Activated CD4-positive, alpha-beta T cell treated with anti-CD3 and anti-CD28 coated beads, Interleukin-2, amount 50 U/mL, for 24 hours (primary cell): Measurements from ENCODE around the gene CLEC11A.
"Not testable (repeated sequence)": the region's sequence is repeated elsewhere in the genome, so short reads cannot be mapped to it uniquely, and the experiment has no call there.

ENCODE experiments used
- DNase-seq, 2 donors: peaks; one replicate each; pipeline ENCODE4 v3.0.0-alpha.2; 2020; ENCODE audit warnings: low read depth in 1 of 2, low spot score in 1 of 2

The CLEC11A gene

DNA sequence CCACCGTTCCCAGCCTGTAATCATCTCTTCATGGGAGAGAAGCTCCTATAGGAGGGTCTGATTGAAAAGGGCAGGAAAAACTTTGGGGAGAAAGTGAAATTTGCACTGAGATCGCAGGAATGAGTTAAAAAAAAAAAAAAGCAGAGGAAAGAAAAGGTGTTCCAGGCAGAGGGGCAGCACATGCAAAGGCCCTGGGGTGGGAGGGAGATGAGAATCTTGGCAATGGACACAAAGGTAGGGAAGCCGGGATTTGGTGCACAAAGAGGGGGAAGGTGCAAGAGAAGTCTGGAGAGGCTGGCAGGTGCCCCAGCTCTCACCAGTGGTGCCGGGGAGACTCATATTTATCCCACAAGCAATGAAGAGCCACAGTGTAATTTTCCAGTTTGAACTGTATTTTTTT, 30.7 kb downstream of the CLEC11A start:
- no peak for DNase-seq

DNA sequence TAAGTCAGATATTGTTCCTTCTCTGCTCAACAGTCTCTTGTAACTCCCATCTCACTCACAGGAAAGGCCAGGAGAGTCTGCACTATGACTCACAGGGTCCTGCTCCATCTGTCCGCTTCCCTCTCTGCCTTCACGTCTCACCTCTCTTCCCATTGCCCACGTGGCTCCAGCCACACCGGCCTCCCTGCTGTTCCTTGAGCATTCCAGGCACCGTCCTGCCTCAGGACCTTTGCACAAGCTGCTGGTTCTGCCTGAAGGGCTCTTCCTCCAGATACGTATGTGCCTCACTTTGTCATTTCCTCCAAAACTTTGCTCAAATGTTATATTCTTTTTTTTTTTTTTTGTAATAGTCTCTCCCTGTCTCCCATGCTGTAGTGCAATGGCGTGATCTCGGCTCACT, 33.1 kb downstream of the CLEC11A start:
- not testable (repeated sequence) for DNase-seq

DNA sequence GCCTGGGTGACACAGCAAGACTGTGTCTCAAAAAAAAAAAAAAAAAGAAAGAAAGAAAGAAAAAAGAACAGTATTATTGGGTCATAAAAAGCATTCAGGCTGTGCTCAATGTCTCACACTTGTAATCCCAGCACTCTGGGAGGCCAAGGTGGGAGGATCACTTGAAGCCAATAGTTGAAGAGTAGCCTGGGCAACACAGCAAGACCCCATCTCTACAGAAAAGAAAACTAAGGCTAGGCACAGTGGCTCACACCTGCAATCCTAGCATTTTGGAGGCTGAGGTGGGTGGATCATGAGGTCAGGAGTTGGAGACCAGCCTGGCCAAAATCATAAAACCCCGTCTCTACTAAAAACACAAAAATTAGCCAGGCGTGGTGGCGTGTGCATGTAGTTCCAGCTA, 34.5 kb downstream of the CLEC11A start:
- not testable (repeated sequence) for DNase-seq

DNA sequence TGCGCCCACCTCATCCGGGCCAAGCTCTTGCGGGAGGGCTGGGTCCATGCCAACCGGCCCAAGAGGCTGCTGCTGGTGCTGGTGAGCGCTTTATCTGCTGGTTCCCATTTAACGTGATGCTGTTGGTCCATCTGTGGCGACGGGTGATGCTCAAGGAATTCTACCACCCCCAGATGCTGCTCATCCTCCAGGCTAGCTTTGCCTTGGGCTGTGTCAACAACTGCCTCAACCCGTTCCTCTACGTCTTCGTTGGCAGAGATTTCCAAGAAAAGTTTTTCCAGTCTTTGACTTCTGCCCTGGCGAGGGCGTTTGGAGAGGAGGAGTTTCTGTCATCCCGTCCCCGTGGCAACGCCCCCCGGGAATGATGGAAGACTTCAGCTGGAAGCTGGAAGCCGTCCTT, 35.9 kb downstream of the CLEC11A start:
- not testable (repeated sequence) for DNase-seq

DNA sequence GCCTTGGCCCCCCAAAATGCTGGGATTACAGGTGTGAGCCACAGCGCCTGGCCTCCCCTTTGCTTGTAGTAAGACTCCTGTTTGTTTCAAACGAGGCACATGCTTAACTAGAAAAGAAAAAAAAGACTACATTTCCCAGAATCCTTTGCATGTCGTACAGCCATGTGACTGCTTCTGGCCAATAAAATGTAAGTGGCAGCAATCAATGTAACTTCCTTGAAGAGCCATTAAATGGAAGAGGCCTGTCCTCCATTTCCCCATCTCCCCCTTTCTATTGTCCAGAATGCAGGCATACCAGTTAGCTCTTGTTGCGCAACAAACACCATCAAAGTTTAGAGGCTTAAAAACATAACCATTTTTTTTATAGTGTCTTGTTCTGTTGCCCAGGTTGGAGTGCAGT, 36.7 kb downstream of the CLEC11A start:
- no peak for DNase-seq

DNA sequence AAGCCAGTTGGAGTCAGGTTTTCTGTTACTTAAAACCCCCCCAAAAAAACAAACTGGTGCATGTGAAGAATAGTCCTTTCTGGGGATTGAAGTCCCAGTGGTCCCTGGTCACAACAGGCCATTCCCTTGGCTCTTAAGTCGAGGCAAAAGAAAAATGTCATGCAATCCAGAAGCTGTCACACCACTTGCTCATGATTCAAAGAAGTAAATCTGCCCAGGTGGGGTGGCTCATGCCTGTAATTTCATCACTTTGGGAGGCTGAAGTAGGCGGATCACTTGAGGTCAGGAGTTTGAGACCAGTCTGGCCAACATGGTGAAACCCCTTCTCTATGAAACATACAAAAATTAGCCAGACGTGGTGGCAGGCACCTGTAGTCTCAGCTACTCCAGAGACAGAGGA, 38.3 kb downstream of the CLEC11A start:
- DNase-seq = not testable (repeated sequence)

DNA sequence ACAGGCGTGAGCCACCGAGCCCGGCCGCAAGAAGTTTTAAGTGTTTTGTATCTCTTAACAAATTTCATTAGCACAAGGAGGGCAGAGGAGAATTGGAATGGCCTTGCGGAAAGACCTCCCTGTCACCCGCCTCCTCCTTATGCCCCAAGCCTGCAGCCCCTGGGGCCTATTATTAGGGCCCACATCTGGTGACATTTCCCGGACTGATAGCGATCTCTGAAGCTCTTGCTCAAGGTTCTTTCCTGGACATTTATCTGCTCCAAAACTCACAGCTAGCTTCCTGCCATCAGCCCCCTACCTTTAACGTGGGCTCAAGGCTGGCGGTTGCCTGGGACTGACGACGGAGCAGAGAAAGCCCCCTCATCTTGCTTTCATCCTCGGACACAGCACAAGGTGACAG, 40.4 kb downstream of the CLEC11A start:
- not testable (repeated sequence) for DNase-seq

DNA sequence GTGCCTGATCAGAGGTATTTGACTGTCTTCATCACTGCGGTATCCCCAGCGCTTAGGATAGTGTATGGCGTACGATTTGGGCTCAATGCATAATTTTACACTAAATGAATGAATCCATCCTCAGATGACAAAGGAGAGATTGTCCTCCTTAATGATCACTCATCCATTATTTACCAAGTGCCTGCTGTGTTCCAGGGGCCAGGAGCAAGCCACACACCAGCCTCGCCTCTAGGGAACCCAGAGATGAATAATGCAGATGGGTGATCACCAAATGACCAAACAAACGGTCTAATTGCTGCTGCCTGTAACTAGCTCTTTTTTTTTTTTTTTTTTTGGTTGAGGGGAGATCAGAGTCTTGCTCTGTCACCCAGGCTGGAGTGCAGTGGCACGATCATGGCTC, 41.2 kb downstream of the CLEC11A start:
- no peak for DNase-seq

DNA sequence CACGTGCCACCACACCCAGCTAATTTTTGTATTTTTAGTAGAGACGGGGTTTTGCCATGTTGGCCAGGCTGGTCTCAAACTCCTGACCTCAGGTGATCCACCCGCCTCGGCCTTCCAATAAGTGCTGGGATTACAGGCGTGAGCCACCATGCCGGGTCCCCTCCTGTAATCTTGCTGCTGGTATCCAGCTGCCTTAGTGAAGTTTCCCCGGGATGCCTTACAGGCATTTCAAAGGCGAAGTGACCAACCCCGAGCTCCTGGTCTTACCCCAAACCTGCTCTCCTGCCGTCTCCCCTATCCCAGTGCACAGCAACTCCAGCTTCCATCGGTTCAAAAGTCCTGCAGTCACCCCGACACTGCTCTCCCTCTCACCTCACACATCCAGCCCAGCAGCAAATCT, 43.6 kb downstream of the CLEC11A start:
- DNase-seq = not testable (repeated sequence)

DNA sequence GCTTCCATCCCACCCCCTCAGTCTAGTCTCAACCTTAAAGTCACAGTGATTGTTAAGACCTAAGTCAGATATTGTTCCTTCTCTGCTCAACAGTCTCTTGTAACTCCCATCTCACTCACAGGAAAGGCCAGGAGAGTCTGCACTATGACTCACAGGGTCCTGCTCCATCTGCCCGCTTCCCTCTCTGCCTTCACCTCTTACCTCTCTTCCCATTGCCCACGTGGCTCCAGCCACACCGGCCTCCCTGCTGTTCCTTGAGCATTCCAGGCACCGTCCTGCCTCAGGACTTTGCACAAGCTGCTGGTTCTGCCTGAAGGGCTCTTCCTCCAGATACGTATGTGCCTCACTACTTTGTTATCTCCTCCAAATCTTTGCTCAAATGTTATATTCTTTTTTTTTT, 44.1 kb downstream of the CLEC11A start:
- not testable (repeated sequence) for DNase-seq

DNA sequence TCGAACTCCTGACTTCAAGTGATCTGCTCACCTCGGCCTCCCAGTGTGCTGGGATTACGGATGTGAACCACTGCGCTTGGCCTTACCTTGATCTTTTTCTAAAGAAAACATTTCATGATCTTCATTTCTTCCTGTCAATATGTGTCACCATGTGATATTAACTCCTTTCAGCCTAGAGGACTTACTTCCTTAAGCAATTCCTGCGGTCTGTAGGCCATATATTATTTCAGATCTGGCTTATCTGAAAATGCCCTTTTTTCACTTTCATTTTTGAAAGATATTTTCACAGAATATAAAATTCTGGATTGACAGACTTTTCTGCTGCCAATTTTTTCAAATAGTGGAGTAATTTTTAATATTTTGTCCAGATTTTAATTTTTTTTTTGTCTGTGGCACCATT, 45.1 kb downstream of the CLEC11A start:
- no peak for DNase-seq

DNA sequence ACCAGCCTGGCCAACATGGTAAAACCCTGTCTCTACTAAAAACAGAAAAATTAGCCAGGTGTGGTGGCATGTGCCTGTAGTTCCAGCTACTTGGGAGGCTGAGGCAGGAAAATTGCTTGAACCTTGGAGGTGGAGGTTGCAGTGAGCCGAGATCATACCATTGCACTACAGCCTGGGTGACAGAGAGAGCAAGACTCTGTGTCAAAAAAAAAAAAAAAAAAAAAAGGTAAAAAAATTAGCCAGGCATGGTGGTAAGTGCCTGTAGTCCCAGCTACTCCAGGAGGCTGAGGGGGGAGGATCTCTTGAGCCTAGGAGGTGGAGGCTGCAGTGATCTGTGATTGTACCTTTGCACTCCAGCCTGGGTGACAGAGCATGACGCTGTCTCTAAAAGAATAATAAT, 47.0 kb downstream of the CLEC11A start, which contains the start of gene GPR32:
Gene GPR32 (plus strand): TSS at position 301 of the 400 bp plus-strand sequence. CDS start 137 bp downstream, outside the sequence.
- not testable (repeated sequence) for DNase-seq

DNA sequence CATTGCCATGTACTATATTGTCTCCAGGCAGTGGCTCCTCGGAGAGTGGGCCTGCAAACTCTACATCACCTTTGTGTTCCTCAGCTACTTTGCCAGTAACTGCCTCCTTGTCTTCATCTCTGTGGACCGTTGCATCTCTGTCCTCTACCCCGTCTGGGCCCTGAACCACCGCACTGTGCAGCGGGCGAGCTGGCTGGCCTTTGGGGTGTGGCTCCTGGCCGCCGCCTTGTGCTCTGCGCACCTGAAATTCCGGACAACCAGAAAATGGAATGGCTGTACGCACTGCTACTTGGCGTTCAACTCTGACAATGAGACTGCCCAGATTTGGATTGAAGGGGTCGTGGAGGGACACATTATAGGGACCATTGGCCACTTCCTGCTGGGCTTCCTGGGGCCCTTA, 47.7 kb downstream of the CLEC11A start:
- no peak for DNase-seq

DNA sequence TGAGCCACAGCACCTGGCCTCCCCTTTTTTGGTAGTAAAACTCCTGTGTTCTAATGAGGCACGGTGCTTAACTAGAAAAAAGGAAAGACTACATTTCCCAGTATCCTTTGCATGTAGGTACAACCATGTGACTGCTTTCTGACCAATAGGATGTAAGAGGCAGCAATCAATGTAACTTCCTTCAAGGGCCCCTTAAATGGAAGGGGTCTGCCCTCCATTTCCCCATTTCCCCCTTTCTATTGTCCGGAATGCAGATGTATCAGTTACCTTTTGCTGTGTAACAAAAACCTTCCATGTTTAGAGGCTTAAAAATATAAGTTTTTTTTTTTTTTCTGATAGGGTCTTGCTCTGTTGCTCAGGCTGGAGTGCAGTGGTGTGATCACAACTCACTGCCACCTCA, 49.3 kb downstream of the CLEC11A start:
- no peak for DNase-seq

DNA sequence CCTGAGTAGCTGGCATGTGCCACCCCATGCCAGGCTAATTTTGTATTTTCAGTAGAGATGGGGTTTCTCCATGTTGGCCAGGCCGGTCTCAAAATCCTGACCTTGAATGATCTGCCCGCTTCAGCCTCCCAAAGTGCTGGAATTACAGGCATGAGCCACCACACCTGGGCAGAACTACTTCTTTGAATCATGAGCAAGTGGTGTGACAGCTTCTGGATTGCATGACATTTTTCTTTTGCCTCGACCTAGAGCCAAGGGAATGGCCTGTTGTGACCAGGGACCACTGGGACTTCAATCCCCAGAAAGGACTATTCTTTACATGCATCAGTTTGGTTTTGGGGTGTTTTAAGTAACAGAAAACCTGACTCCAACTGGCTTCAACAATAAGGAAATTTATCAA, 49.7 kb downstream of the CLEC11A start:
- not testable (repeated sequence) for DNase-seq

DNA sequence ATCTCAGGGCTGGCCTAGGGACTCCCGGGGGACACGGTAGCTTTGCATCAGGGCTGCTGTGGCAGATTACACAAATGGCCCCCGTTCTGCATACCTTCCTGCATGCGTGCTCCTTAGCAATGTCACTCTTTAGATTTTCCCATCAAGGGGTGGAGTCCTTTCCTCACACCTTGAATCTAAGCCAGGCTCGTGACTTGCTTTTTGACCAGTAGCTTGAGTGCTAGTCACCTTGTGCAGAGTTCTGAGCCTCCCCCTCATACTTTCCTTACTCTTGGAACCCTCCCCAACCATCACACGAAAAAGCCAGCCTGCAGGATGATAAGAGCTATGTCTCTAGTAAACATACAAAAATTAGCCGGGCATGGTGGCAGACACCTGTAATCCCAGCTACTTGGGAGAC, 50.3 kb downstream of the CLEC11A start:
- not testable (repeated sequence) for DNase-seq
